MV-4-11 (cell line): ENCODE data around the gene ZNF470.

Experiments used
- DNase-seq: peaks from one replicate; lab custom pipeline; 2025; lab: John Stamatoyannopoulos, UW

The ZNF470 gene

GRCh38 chr19:56567274-56568120 is at the start of gene ZNF470:
Gene ZNF470, plus strand, starts transcription at chr19:56567468. Its CDS starts 2,844 bp downstream, at chr19:56570312.
- DNase-seq, result peak; percentile 84

GRCh38 chr19:56525214-56525860 is 41.9 kb upstream of the ZNF470 start:
- no peak for DNase-seq

GRCh38 chr19:56537442-56537841 is 29.8 kb upstream of the ZNF470 start:
- DNase-seq, result no peak

GRCh38 chr19:56538254-56538760 is 29.0 kb upstream of the ZNF470 start:
- DNase-seq, result peak; percentile 93

DNA sequence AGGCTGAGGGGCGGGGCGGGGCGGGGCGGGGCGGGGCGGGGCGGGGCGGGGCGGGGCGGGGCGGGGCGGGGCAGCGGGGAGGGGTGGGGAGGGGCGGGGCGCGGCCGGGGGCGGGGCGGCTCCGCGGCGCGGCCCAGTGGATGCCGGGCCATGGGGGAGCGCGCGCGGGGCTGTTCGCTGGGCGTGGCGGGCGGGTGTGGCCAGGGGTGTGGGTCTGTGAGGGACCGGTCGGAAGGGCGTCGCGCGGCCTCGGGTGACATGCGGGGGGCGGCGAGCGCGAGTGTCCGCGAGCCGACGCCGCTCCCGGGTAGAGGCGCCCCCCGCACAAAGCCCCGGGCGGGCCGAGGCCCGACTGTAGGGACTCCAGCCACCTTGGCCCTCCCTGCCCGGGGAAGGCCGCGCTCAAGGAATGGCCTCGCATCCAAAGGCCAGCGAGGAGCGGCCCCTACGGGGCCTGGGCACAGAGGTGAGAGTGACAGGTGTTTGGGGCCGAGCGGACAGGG is 28.5 kb upstream of the ZNF470 start, which contains the start of gene ZFP28:
ZFP28 (plus strand) TSS at position 188 of the 503 bp plus-strand sequence; CDS start at position 259, 71 bp downstream.
- no peak for DNase-seq

DNA sequence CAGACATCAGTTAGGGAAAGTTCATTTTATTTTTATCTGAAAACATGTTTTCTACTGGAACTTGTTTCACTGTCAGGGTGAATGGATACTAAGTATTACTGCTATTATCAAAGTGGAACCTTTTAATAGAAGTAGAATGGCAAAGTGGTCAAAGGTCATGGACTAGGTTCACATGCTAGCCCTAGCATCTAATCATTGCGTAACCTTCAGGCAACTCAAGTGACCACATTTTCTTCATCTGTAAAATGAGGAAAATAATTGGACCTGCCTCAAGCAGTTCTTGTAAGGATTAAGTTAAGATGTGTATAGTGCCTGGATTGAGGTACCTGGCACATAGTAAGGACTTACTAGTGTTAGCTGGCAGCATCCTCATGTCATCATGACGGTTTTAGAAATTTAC is 23.5 kb upstream of the ZNF470 start:
- DNase-seq, result no peak

DNA sequence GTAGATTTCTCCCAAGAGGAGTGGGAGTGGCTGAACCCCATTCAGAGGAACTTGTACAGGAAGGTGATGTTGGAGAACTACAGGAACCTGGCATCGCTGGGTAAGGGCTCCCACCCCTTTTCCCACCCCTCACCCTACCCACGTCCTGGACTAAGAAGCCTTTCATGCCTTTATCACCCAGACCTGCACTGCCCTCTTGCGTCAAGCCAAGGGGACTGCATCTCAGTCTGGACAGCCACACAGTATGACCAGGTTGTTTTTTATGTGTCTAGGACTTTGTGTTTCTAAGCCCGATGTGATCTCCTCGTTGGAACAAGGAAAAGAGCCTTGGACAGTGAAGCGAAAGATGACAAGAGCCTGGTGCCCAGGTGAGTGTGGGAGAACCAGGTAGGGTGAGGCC is 19.7 kb upstream of the ZNF470 start:
- DNase-seq, result no peak

- DNase-seq, result no peak
These were observed 12.9 kb upstream of the ZNF470 start for GRCh38 chr19:56554272-56554869.

- DNase-seq, result no peak
These were observed 4.5 kb upstream of the ZNF470 start for GRCh38 chr19:56562766-56563165.

GRCh38 chr19:56566904-56567273 is 379 bp upstream of the ZNF470 start:
- DNase-seq, result peak; percentile 50

GRCh38 chr19:56572589-56572988 is 5.3 kb downstream of the ZNF470 start:
- no peak for DNase-seq

DNA sequence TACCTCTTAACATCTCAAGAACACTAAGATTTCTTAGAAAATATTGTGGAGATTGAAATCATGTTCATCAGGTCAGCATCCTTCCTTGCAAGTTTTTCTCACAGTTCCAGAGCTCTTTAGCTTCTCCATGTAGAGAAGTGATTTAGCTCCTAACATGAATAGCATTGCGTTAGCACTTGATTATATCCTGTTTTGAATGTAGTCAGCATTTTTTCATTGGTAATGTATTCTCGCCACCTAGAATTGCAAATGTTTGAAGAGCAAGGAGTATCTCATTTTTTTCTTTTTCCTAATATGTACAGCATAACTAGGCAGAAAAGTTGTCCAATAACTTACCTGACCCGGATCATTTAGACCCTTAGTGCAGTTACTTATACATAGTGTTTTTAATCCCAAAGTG is 6.6 kb downstream of the ZNF470 start:
- DNase-seq, result no peak

DNA sequence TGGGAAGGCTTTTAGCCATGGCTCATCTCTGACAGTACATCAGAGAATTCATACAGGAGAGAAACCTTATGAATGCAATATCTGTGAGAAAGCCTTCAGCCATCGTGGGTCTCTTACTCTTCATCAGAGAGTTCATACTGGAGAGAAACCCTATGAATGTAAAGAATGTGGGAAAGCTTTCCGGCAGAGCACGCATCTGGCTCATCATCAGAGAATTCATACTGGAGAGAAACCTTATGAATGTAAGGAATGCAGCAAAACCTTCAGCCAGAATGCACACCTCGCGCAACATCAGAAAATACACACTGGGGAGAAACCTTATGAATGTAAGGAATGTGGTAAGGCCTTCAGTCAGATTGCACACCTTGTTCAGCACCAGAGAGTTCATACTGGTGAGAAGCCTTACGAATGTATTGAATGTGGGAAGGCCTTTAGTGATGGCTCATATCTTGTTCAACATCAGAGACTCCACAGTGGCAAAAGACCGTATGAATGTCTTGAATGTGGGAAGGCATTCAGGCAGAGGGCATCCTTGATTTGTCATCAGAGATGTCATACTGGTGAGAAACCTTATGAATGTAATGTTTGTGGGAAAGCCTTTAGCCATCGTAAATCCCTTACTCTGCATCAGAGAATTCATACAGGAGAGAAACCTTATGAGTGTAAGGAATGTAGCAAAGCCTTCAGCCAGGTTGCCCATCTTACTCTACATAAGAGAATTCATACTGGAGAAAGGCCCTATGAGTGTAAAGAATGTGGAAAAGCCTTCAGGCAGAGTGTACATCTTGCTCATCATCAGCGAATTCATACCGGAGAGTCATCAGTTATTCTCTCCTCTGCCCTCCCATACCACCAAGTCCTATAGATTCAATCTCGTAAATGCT is 10.7 kb downstream of the ZNF470 start:
- no peak for DNase-seq

- DNase-seq, result no peak
These were observed 27.1 kb downstream of the ZNF470 start for GRCh38 chr19:56594446-56594782.

GRCh38 chr19:56594783-56595547 is 27.7 kb downstream of the ZNF470 start, which contains the start of gene ZNF71:
Gene ZNF71, plus strand, starts transcription at chr19:56595302. Its CDS starts 6,257 bp downstream, at chr19:56601559.
- DNase-seq, result peak; percentile 74

DNA sequence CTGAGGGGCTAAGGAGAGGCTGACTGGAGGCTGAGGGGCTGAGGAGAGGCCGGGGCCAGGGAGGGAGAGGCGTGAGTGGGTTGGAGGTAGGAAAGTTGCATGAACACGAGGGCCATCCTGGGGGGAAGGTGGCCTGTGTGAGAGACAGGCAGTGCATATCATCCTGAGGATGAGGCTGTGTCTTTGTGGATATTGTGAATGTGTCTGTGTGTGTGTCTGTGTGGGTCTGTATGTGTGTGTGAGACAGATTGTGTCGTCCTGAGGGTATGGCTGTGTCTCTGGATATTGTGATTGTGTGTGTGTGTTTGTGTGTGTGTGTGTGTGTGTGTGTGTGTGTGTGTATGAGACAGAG is 28.3 kb downstream of the ZNF470 start:
- DNase-seq, result no peak

GRCh38 chr19:56596676-56597075 is 29.4 kb downstream of the ZNF470 start:
- DNase-seq, result no peak

DNA sequence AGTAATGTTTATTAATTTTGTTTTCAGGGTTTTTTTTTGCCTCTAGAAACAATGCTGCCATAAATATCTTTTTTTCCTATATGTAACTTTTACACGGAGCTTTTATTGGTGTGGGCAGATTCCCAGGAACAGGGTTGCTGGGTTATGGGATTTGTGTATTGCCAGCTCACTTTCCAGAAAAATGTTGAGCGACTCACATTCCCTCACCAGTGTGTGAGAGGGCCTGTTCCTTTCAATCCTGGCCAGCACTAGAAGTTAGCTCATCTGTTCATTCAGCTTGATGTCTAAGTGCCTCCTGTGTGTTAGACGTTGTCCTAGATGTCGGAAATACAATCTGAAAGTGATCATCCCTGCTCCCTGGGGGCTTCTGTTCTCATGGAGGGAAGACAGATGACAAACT is 30.4 kb downstream of the ZNF470 start:
- DNase-seq, result no peak

DNA sequence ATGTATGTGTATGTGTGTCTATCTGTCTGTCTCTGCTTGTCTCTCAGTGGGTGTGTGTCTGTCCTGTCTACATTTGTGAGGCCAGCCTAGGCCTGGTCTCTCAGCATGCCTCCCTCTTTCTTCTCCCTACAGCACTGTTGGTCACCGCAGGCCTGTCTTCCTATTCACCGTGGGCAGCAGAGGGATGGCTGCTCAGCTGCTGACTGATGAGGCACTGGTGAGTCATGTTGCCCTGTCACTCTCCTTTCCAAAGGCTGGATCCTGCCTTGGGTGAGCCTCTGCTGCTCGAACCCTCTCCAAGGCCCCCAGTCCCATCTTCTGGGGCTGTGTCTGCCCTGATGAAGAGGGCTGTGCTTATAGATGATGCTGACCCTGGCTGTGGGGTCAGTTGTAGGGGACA is 34.1 kb downstream of the ZNF470 start:
- DNase-seq, result no peak

GRCh38 chr19:56603829-56604228 is 36.6 kb downstream of the ZNF470 start:
- no peak for DNase-seq
